NB4 (cell line): Measurements from ENCODE around the gene GPR39.

Experiments used
- DNase-seq: peaks from one replicate; pipeline ENCODE4 v3.0.0; 2010; ENCODE audit warnings: low read depth
- H3K4me3 ChIP-seq: one replicate; pipeline ENCODE4 v1.5.1; 2011; ENCODE audit warnings: mild to moderate bottlenecking, low read depth, low read length, moderate library complexity
- MYC ChIP-seq: IDR thresholded peaks from 2 replicates; pipeline ENCODE4 v1.6.1; 2011; ENCODE audit warnings: low read depth, low read length
- POLR2A ChIP-seq: IDR thresholded peaks from 2 replicates; pipeline ENCODE4 v1.6.1; 2011; ENCODE audit warnings: mild to moderate bottlenecking; ENCODE audit not compliant: insufficient read length; ENCODE audit errors: extremely low read depth
- TF ChIP-seq, protein P1 (sequence below): IDR thresholded peaks from 2 replicates; pipeline ENCODE4 v1.6.1; 2011; ENCODE audit warnings: low read depth, low read length
- TF ChIP-seq, protein P2 (sequence below): IDR thresholded peaks from one replicate; pipeline ENCODE4 v1.5.1; 2012; ENCODE audit warnings: low read depth, low read length

GPR39 gene

DNA sequence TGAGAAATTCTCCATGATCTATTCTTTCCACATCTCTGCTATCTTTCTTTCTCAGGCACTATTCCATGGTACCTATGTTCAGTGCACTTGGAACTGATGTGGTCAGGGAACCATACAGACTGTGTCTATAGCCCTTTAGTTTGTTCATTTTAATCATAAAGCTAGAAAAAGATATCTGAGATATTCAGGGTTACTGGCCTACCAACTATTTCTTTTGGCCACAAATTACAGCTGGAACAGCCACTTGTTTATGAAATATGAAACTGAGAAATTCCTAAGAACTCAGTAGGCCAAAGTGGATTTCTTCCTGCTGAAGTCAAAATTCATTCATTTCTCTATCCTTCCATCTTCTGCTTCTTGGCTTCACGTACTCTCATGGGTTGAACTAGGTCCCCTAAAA is 276.2 kb downstream of the GPR39 start:
- no peak overlapping the region for H3K4me3 ChIP-seq
- no peak for TF ChIP-seq POLR2A
- TF ChIP-seq, protein P1, sequence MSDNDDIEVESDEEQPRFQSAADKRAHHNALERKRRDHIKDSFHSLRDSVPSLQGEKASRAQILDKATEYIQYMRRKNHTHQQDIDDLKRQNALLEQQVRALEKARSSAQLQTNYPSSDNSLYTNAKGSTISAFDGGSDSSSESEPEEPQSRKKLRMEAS, result no peak
- TF ChIP-seq, protein P2, sequence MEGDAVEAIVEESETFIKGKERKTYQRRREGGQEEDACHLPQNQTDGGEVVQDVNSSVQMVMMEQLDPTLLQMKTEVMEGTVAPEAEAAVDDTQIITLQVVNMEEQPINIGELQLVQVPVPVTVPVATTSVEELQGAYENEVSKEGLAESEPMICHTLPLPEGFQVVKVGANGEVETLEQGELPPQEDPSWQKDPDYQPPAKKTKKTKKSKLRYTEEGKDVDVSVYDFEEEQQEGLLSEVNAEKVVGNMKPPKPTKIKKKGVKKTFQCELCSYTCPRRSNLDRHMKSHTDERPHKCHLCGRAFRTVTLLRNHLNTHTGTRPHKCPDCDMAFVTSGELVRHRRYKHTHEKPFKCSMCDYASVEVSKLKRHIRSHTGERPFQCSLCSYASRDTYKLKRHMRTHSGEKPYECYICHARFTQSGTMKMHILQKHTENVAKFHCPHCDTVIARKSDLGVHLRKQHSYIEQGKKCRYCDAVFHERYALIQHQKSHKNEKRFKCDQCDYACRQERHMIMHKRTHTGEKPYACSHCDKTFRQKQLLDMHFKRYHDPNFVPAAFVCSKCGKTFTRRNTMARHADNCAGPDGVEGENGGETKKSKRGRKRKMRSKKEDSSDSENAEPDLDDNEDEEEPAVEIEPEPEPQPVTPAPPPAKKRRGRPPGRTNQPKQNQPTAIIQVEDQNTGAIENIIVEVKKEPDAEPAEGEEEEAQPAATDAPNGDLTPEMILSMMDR, result no peak
- TF ChIP-seq MYC, result no peak
- no peak for DNase-seq
